Measurements from ENCODE around the gene NRSN1.
"Not testable (repeated sequence)": the region's sequence is repeated elsewhere in the genome, so short reads cannot be mapped to it uniquely, and the experiment has no call there.

The NRSN1 gene

DNA sequence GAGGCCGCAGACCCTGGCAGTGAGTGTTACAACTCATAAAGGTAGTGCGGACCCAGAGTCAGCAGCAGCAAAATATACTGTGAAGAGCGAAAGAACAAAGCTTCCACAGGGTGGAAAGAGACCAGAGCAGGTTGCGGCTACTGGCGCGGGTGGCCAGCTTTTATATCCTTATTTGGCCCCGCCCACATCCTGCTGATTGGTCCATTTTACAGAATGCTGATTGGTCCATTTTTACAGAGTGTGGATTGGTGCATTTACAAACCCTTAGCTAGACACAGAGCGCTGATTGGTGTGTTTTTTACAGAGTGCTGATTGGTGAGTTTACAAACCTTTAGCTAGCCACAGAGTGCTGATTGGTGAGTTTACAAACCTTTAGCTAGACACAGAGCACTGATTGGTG lies 16.7 kb downstream of the NRSN1 start:
- not testable (repeated sequence) for H3K56ac ChIP-seq (ENCODE audit: low read length); H3K79me2 ChIP-seq (ENCODE audit: control insufficient read depth, insufficient read depth, low read length); DNase-seq; H2BK5ac ChIP-seq (ENCODE audit: low read length); H3K9ac ChIP-seq (ENCODE audit: low read length); H3K79me1 ChIP-seq (ENCODE audit: low read length); H4K5ac ChIP-seq (ENCODE audit: low read length); H3K27me3 ChIP-seq (ENCODE audit: insufficient read depth, low read length, poor library complexity); H4K8ac ChIP-seq (ENCODE audit: low read depth, low read length); H2AK5ac ChIP-seq (ENCODE audit: low read length); H3K27ac ChIP-seq (ENCODE audit: low read depth, low read length); H2BK15ac ChIP-seq (replicated peaks; ENCODE audit: low read depth); H3K18ac ChIP-seq (ENCODE audit: low read length); H3K4me2 ChIP-seq (ENCODE audit: low read length); H3K4ac ChIP-seq (ENCODE audit: low read depth, low read length); H2BK120ac ChIP-seq (ENCODE audit: low read depth, low read length); H3K4me1 ChIP-seq (ENCODE audit: control insufficient read depth, low read depth, low read length); H3K4me3 ChIP-seq (ENCODE audit: low read length); H3K23ac ChIP-seq (ENCODE audit: low read length); H3K36me3 ChIP-seq (ENCODE audit: control insufficient read depth, insufficient read depth, low read length)
- whole genome bisulfite sequencing (ENCODE audit: extremely low coverage, insufficient coverage, low lambda C conversion rate), result no CpG with 5 or more reads among the region's 8 CpGs

DNA sequence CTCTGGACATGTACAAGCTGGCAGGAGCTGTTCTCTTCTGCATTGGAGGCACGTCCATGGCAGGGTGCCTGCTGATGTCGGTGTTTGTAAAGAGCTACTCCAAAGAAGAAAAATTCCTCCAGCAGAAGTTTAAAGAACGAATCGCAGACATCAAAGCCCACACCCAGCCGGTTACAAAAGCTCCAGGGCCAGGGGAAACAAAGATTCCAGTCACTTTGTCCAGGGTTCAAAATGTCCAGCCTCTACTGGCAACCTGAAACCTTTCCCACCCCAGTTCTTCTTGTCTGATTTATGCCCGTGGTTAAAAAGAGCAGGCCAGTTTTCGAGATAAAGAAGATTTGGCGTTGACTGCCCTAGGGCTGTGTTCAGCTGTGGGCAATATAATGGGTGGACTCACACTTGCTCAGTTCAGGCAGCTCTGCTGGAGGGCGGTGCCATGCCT lies 19.7 kb downstream of the NRSN1 start:
- no peaks in the 10 kb centered on the region for H3K36me3 ChIP-seq (ENCODE audit: control insufficient read depth, insufficient read depth, low read length)
- no peaks in the 10 kb centered on the region for H3K79me2 ChIP-seq (ENCODE audit: control insufficient read depth, insufficient read depth, low read length)
- DNase-seq, result no peak
- WGBS (ENCODE audit: extremely low coverage, insufficient coverage, low lambda C conversion rate), result no CpG with 5 or more reads among the region's 9 CpGs
- H4K8ac ChIP-seq (ENCODE audit: low read depth, low read length), result no peak overlapping the region
- no peak overlapping the region for H2BK120ac ChIP-seq (ENCODE audit: low read depth, low read length)
- no peak overlapping the region for H3K4me2 ChIP-seq (ENCODE audit: low read length)
- H4K5ac ChIP-seq (ENCODE audit: low read length), result no peak overlapping the region
- H3K4ac ChIP-seq (ENCODE audit: low read depth, low read length), result no peak overlapping the region
- H3K4me1 ChIP-seq (ENCODE audit: control insufficient read depth, low read depth, low read length), result no peaks in the 10 kb centered on the region
- no peak overlapping the region for H3K27ac ChIP-seq (ENCODE audit: low read depth, low read length)
- no peak overlapping the region for H3K18ac ChIP-seq (ENCODE audit: low read length)
- H2BK5ac ChIP-seq (ENCODE audit: low read length), result no peak overlapping the region
- H2BK15ac ChIP-seq (replicated peaks; ENCODE audit: low read depth), result no peak overlapping the region
- no peaks in the 10 kb centered on the region for H3K27me3 ChIP-seq (ENCODE audit: insufficient read depth, low read length, poor library complexity)
- no peak overlapping the region for H3K56ac ChIP-seq (ENCODE audit: low read length)
- no peak overlapping the region for H2AK5ac ChIP-seq (ENCODE audit: low read length)
- no peaks in the 10 kb centered on the region for H3K79me1 ChIP-seq (ENCODE audit: low read length)
- H3K23ac ChIP-seq (ENCODE audit: low read length), result no peak overlapping the region
- no peak overlapping the region for H3K9ac ChIP-seq (ENCODE audit: low read length)
- H3K4me3 ChIP-seq (ENCODE audit: low read length), result no peak overlapping the region

DNA sequence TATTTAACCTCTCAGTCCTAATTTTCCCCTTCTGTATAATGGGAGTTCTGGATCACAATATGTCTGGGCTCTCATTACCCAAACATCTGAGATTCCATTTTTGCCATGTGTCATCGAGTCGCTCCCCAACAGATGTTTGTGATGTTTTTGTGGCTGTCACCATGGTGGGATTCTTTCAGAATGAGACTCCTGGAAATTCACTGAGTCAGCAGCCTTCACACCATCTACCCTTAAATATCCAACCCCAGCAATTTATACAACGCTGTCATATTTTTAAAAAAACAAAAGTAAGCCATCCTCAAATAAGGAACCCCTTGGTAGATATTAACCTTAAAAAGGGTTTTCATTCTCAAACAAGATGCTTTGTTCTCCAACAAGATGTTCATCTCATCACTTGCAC lies 20.9 kb downstream of the NRSN1 start:
- Histone ChIP-seq H2BK5ac (ENCODE audit: low read length) (no peak overlapping the region), H3K4me3 (ENCODE audit: low read length) (no peak overlapping the region), H2BK120ac (ENCODE audit: low read depth, low read length) (no peak overlapping the region), H3K27me3 (ENCODE audit: insufficient read depth, low read length, poor library complexity) (no peaks in the 10 kb centered on the region), H3K36me3 (ENCODE audit: control insufficient read depth, insufficient read depth, low read length) (no peaks in the 10 kb centered on the region), H3K23ac (ENCODE audit: low read length) (no peak overlapping the region), H3K79me2 (ENCODE audit: control insufficient read depth, insufficient read depth, low read length) (no peaks in the 10 kb centered on the region), H3K4me2 (ENCODE audit: low read length) (no peak overlapping the region), H3K18ac (ENCODE audit: low read length) (no peak overlapping the region), H4K5ac (ENCODE audit: low read length) (no peak overlapping the region), H3K79me1 (ENCODE audit: low read length) (no peaks in the 10 kb centered on the region), H3K56ac (ENCODE audit: low read length) (no peak overlapping the region), H2BK15ac (replicated peaks; ENCODE audit: low read depth) (no peak overlapping the region), H4K8ac (ENCODE audit: low read depth, low read length) (no peak overlapping the region), H3K9ac (ENCODE audit: low read length) (no peak overlapping the region), H3K4ac (ENCODE audit: low read depth, low read length) (no peak overlapping the region), H3K4me1 (ENCODE audit: control insufficient read depth, low read depth, low read length) (no peaks in the 10 kb centered on the region), H2AK5ac (ENCODE audit: low read length) (no peak overlapping the region), H3K27ac (ENCODE audit: low read depth, low read length) (no peak overlapping the region)
- no CpG with 5 or more reads among the region's 3 CpGs for WGBS (ENCODE audit: extremely low coverage, insufficient coverage, low lambda C conversion rate)
- DNase-seq, result no peak

DNA sequence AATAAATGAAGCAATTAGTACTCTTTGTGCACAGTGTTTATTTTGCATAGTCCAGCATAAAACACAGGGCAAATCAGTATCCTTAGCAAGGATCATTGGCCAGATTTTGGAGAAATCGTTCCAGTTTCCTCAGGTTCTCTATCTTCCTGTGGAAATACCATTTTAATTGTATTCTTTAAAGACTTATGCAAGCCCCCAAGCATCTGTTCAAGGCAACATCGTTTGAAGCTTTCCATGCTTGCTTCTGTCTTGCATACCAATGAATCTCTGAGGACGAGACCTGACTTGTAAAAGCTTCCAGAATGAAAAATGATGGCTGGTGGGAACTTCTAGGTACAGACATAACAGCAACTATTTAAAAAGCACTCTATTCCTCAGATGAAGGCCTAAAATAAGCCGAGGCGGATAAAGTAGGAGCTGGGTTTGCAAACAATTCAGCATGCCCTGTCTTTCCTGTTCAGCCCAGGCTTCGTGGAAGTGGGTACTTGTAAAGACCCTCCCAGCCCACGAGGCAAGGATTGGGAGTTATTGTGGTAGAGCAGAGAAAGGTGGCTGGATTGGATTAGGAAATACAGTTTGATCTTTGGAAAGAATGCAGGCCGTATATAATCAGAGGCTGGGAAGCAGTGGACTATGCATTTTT lies 21.6 kb downstream of the NRSN1 start:
- no CpG with 5 or more reads among the region's 8 CpGs for WGBS (ENCODE audit: extremely low coverage, insufficient coverage, low lambda C conversion rate)
- no peak overlapping the region for H3K4me3 ChIP-seq (ENCODE audit: low read length)
- H3K27ac ChIP-seq (ENCODE audit: low read depth, low read length), result no peak overlapping the region
- H2BK15ac ChIP-seq (replicated peaks; ENCODE audit: low read depth), result no peak overlapping the region
- no peak overlapping the region for H2AK5ac ChIP-seq (ENCODE audit: low read length)
- H3K27me3 ChIP-seq (ENCODE audit: insufficient read depth, low read length, poor library complexity), result no peaks in the 10 kb centered on the region
- H3K4me1 ChIP-seq (ENCODE audit: control insufficient read depth, low read depth, low read length), result no peaks in the 10 kb centered on the region
- H3K9ac ChIP-seq (ENCODE audit: low read length), result no peak overlapping the region
- no peak overlapping the region for H4K8ac ChIP-seq (ENCODE audit: low read depth, low read length)
- H3K36me3 ChIP-seq (ENCODE audit: control insufficient read depth, insufficient read depth, low read length), result no peaks in the 10 kb centered on the region
- no peak overlapping the region for H4K5ac ChIP-seq (ENCODE audit: low read length)
- no peak overlapping the region for H3K56ac ChIP-seq (ENCODE audit: low read length)
- H3K4me2 ChIP-seq (ENCODE audit: low read length), result no peak overlapping the region
- no peak overlapping the region for H2BK5ac ChIP-seq (ENCODE audit: low read length)
- no peaks in the 10 kb centered on the region for H3K79me1 ChIP-seq (ENCODE audit: low read length)
- H2BK120ac ChIP-seq (ENCODE audit: low read depth, low read length), result no peak overlapping the region
- no peak overlapping the region for H3K4ac ChIP-seq (ENCODE audit: low read depth, low read length)
- no peak for DNase-seq
- H3K18ac ChIP-seq (ENCODE audit: low read length), result no peak overlapping the region
- H3K23ac ChIP-seq (ENCODE audit: low read length), result no peak overlapping the region
- H3K79me2 ChIP-seq (ENCODE audit: control insufficient read depth, insufficient read depth, low read length), result no peaks in the 10 kb centered on the region

DNA sequence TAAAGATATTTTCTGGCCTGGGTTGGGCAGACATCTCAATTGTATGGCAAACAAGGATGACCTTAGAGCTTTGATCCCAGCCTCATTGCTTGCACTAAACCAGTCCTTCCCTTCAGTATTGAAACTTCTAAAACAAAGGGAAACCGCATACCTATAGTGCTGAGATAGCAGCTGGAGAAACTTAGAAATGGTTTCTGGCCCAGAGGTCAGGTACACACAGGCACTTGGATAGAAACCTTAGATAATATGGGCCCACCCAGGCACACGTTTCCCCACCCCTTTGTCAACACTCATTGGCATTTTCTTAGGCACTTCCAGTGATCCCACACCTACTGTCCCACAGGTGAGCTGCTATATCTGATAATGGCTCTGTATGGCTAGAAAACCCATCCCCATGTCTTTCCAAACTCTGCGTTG lies 22.1 kb downstream of the NRSN1 start:
- no peak overlapping the region for H2BK5ac ChIP-seq (ENCODE audit: low read length)
- H2AK5ac ChIP-seq (ENCODE audit: low read length), result no peak overlapping the region
- H4K5ac ChIP-seq (ENCODE audit: low read length), result no peak overlapping the region
- H3K56ac ChIP-seq (ENCODE audit: low read length), result no peak overlapping the region
- H3K27me3 ChIP-seq (ENCODE audit: insufficient read depth, low read length, poor library complexity), result no peaks in the 10 kb centered on the region
- WGBS (ENCODE audit: extremely low coverage, insufficient coverage, low lambda C conversion rate), result no CpG with 5 or more reads among the region's 3 CpGs
- no peak overlapping the region for H3K23ac ChIP-seq (ENCODE audit: low read length)
- H3K4me3 ChIP-seq (ENCODE audit: low read length), result no peak overlapping the region
- H3K4ac ChIP-seq (ENCODE audit: low read depth, low read length), result no peak overlapping the region
- no peak overlapping the region for H2BK15ac ChIP-seq (replicated peaks; ENCODE audit: low read depth)
- H3K9ac ChIP-seq (ENCODE audit: low read length), result no peak overlapping the region
- H3K27ac ChIP-seq (ENCODE audit: low read depth, low read length), result no peak overlapping the region
- no peak overlapping the region for H3K4me2 ChIP-seq (ENCODE audit: low read length)
- H2BK120ac ChIP-seq (ENCODE audit: low read depth, low read length), result no peak overlapping the region
- H3K4me1 ChIP-seq (ENCODE audit: control insufficient read depth, low read depth, low read length), result no peaks in the 10 kb centered on the region
- no peaks in the 10 kb centered on the region for H3K79me2 ChIP-seq (ENCODE audit: control insufficient read depth, insufficient read depth, low read length)
- no peaks in the 10 kb centered on the region for H3K79me1 ChIP-seq (ENCODE audit: low read length)
- H3K36me3 ChIP-seq (ENCODE audit: control insufficient read depth, insufficient read depth, low read length), result no peaks in the 10 kb centered on the region
- H4K8ac ChIP-seq (ENCODE audit: low read depth, low read length), result no peak overlapping the region
- H3K18ac ChIP-seq (ENCODE audit: low read length), result no peak overlapping the region
- DNase-seq, result no peak

DNA sequence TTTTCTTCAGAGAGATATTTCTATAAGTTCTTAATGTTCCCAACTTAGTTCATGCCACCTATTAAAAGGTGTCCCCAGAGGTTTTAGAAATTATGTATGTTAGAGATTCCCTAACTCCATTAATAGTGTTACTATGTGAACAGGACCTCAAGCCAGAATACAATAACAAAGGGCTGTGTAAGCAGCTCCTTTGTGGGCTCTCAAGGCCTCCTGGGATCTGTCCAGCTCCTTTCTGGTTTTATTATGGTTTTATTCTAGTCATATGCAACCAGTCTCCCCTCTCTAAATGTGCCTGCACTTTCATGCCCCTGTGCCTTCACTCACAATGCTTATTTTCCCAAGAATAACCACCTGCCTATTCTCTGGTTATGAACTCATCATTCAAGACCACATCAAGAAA lies 22.7 kb downstream of the NRSN1 start:
- no peak overlapping the region for H3K9ac ChIP-seq (ENCODE audit: low read length)
- H3K18ac ChIP-seq (ENCODE audit: low read length), result no peak overlapping the region
- H3K4me1 ChIP-seq (ENCODE audit: control insufficient read depth, low read depth, low read length), result no peaks in the 10 kb centered on the region
- no peak overlapping the region for H2BK120ac ChIP-seq (ENCODE audit: low read depth, low read length)
- no peak overlapping the region for H3K4me3 ChIP-seq (ENCODE audit: low read length)
- H3K27ac ChIP-seq (ENCODE audit: low read depth, low read length), result no peak overlapping the region
- no peak for DNase-seq
- H4K5ac ChIP-seq (ENCODE audit: low read length), result no peak overlapping the region
- H3K23ac ChIP-seq (ENCODE audit: low read length), result no peak overlapping the region
- no peak overlapping the region for H2AK5ac ChIP-seq (ENCODE audit: low read length)
- no peaks in the 10 kb centered on the region for H3K27me3 ChIP-seq (ENCODE audit: insufficient read depth, low read length, poor library complexity)
- H3K4me2 ChIP-seq (ENCODE audit: low read length), result no peak overlapping the region
- no peak overlapping the region for H4K8ac ChIP-seq (ENCODE audit: low read depth, low read length)
- no peak overlapping the region for H2BK5ac ChIP-seq (ENCODE audit: low read length)
- H3K79me1 ChIP-seq (ENCODE audit: low read length), result no peaks in the 10 kb centered on the region
- H3K36me3 ChIP-seq (ENCODE audit: control insufficient read depth, insufficient read depth, low read length), result no peaks in the 10 kb centered on the region
- H2BK15ac ChIP-seq (replicated peaks; ENCODE audit: low read depth), result no peak overlapping the region
- H3K56ac ChIP-seq (ENCODE audit: low read length), result no peak overlapping the region
- H3K79me2 ChIP-seq (ENCODE audit: control insufficient read depth, insufficient read depth, low read length), result no peaks in the 10 kb centered on the region
- H3K4ac ChIP-seq (ENCODE audit: low read depth, low read length), result no peak overlapping the region
